ENCODE data around the gene TPT1.

The TPT1 gene

GRCh38 chr13:45332831-45333219 lies 8.2 kb downstream of the TPT1 start:
- peaks cover 22% of the 10 kb centered on the region for H3K36me3 ChIP-seq (ENCODE audit: control insufficient read depth, insufficient read depth, low read length)
- H3K9ac ChIP-seq (ENCODE audit: low read depth, low read length): no peak overlapping the region
- H3K27me3 ChIP-seq (ENCODE audit: control insufficient read depth, insufficient read depth, low read length): no peaks in the 10 kb centered on the region
- no peaks in the 10 kb centered on the region for H3K9me3 ChIP-seq (ENCODE audit: control insufficient read depth, insufficient read depth, low read length)
- H3K4me3 ChIP-seq (ENCODE audit: low read depth, low read length): no peak overlapping the region
- no peaks in the 10 kb centered on the region for H3K4me1 ChIP-seq (ENCODE audit: control insufficient read depth, insufficient read depth, low read length)

- Histone ChIP-seq H3K36me3 (ENCODE audit: control insufficient read depth, insufficient read depth, low read length) (peaks cover 16% of the 10 kb centered on the region), H3K4me3 (ENCODE audit: low read depth, low read length) (no peak overlapping the region), H3K9ac (ENCODE audit: low read depth, low read length) (no peak overlapping the region), H3K9me3 (ENCODE audit: control insufficient read depth, insufficient read depth, low read length) (no peaks in the 10 kb centered on the region), H3K27me3 (ENCODE audit: control insufficient read depth, insufficient read depth, low read length) (no peaks in the 10 kb centered on the region), H3K4me1 (ENCODE audit: control insufficient read depth, insufficient read depth, low read length) (no peaks in the 10 kb centered on the region)
These were observed 8.8 kb downstream of the TPT1 start for GRCh38 chr13:45332036-45332830.

- no peaks in the 10 kb centered on the region for H3K9me3 ChIP-seq (ENCODE audit: control insufficient read depth, insufficient read depth, low read length)
- peaks cover 12% of the 10 kb centered on the region for H3K36me3 ChIP-seq (ENCODE audit: control insufficient read depth, insufficient read depth, low read length)
- no peaks in the 10 kb centered on the region for H3K4me1 ChIP-seq (ENCODE audit: control insufficient read depth, insufficient read depth, low read length)
- no peaks in the 10 kb centered on the region for H3K27me3 ChIP-seq (ENCODE audit: control insufficient read depth, insufficient read depth, low read length)
- H3K9ac ChIP-seq (ENCODE audit: low read depth, low read length): no peak overlapping the region
- H3K4me3 ChIP-seq (ENCODE audit: low read depth, low read length): no peak overlapping the region
These were observed 9.3 kb downstream of the TPT1 start for GRCh38 chr13:45331692-45332035.

GRCh38 chr13:45331123-45331619 lies 9.8 kb downstream of the TPT1 start:
- H3K9me3 ChIP-seq (ENCODE audit: control insufficient read depth, insufficient read depth, low read length): no peaks in the 10 kb centered on the region
- no peak overlapping the region for H3K9ac ChIP-seq (ENCODE audit: low read depth, low read length)
- H3K4me1 ChIP-seq (ENCODE audit: control insufficient read depth, insufficient read depth, low read length): no peaks in the 10 kb centered on the region
- peaks cover 7% of the 10 kb centered on the region for H3K36me3 ChIP-seq (ENCODE audit: control insufficient read depth, insufficient read depth, low read length)
- no peaks in the 10 kb centered on the region for H3K27me3 ChIP-seq (ENCODE audit: control insufficient read depth, insufficient read depth, low read length)
- H3K4me3 ChIP-seq (ENCODE audit: low read depth, low read length): no peak overlapping the region

- Histone ChIP-seq H3K9ac (ENCODE audit: low read depth, low read length) (no peak overlapping the region), H3K4me3 (ENCODE audit: low read depth, low read length) (no peak overlapping the region), H3K27me3 (ENCODE audit: control insufficient read depth, insufficient read depth, low read length) (no peaks in the 10 kb centered on the region), H3K9me3 (ENCODE audit: control insufficient read depth, insufficient read depth, low read length) (no peaks in the 10 kb centered on the region), H3K4me1 (ENCODE audit: control insufficient read depth, insufficient read depth, low read length) (no peaks in the 10 kb centered on the region), H3K36me3 (ENCODE audit: control insufficient read depth, insufficient read depth, low read length) (no peaks in the 10 kb centered on the region)
These were observed 12.3 kb downstream of the TPT1 start for GRCh38 chr13:45328661-45329111.

- no peak overlapping the region for H3K4me3 ChIP-seq (ENCODE audit: low read depth, low read length)
- H3K27me3 ChIP-seq (ENCODE audit: control insufficient read depth, insufficient read depth, low read length): no peaks in the 10 kb centered on the region
- H3K9ac ChIP-seq (ENCODE audit: low read depth, low read length): no peak overlapping the region
- H3K4me1 ChIP-seq (ENCODE audit: control insufficient read depth, insufficient read depth, low read length): no peaks in the 10 kb centered on the region
- H3K36me3 ChIP-seq (ENCODE audit: control insufficient read depth, insufficient read depth, low read length): no peaks in the 10 kb centered on the region
- no peaks in the 10 kb centered on the region for H3K9me3 ChIP-seq (ENCODE audit: control insufficient read depth, insufficient read depth, low read length)
These were observed 13.6 kb downstream of the TPT1 start for GRCh38 chr13:45327253-45327955.

- Histone ChIP-seq H3K9me3 (ENCODE audit: control insufficient read depth, insufficient read depth, low read length) (no peaks in the 10 kb centered on the region), H3K4me1 (ENCODE audit: control insufficient read depth, insufficient read depth, low read length) (no peaks in the 10 kb centered on the region), H3K36me3 (ENCODE audit: control insufficient read depth, insufficient read depth, low read length) (no peaks in the 10 kb centered on the region), H3K9ac (ENCODE audit: low read depth, low read length) (no peak overlapping the region), H3K4me3 (ENCODE audit: low read depth, low read length) (no peak overlapping the region), H3K27me3 (ENCODE audit: control insufficient read depth, insufficient read depth, low read length) (no peaks in the 10 kb centered on the region)
These were observed 15.2 kb downstream of the TPT1 start for GRCh38 chr13:45325806-45326205.

GRCh38 chr13:45320876-45321629 lies 19.9 kb downstream of the TPT1 start:
- H3K4me3 ChIP-seq (ENCODE audit: low read depth, low read length): no peak overlapping the region
- no peaks in the 10 kb centered on the region for H3K36me3 ChIP-seq (ENCODE audit: control insufficient read depth, insufficient read depth, low read length)
- no peaks in the 10 kb centered on the region for H3K4me1 ChIP-seq (ENCODE audit: control insufficient read depth, insufficient read depth, low read length)
- no peaks in the 10 kb centered on the region for H3K9me3 ChIP-seq (ENCODE audit: control insufficient read depth, insufficient read depth, low read length)
- H3K27me3 ChIP-seq (ENCODE audit: control insufficient read depth, insufficient read depth, low read length): no peaks in the 10 kb centered on the region
- H3K9ac ChIP-seq (ENCODE audit: low read depth, low read length): no peak overlapping the region

GRCh38 chr13:45316996-45317395 lies 24.0 kb downstream of the TPT1 start:
- Histone ChIP-seq H3K9me3 (ENCODE audit: control insufficient read depth, insufficient read depth, low read length) (no peaks in the 10 kb centered on the region), H3K4me3 (ENCODE audit: low read depth, low read length) (no peak overlapping the region), H3K27me3 (ENCODE audit: control insufficient read depth, insufficient read depth, low read length) (no peaks in the 10 kb centered on the region), H3K36me3 (ENCODE audit: control insufficient read depth, insufficient read depth, low read length) (no peaks in the 10 kb centered on the region), H3K4me1 (ENCODE audit: control insufficient read depth, insufficient read depth, low read length) (no peaks in the 10 kb centered on the region), H3K9ac (ENCODE audit: low read depth, low read length) (no peak overlapping the region)

- Histone ChIP-seq H3K9ac (ENCODE audit: low read depth, low read length) (no peak overlapping the region), H3K4me1 (ENCODE audit: control insufficient read depth, insufficient read depth, low read length) (no peaks in the 10 kb centered on the region), H3K9me3 (ENCODE audit: control insufficient read depth, insufficient read depth, low read length) (no peaks in the 10 kb centered on the region), H3K36me3 (ENCODE audit: control insufficient read depth, insufficient read depth, low read length) (no peaks in the 10 kb centered on the region), H3K4me3 (ENCODE audit: low read depth, low read length) (no peak overlapping the region), H3K27me3 (ENCODE audit: control insufficient read depth, insufficient read depth, low read length) (no peaks in the 10 kb centered on the region)
These were observed 24.6 kb downstream of the TPT1 start for GRCh38 chr13:45316338-45316737.

GRCh38 chr13:45315520-45316167 lies 25.3 kb downstream of the TPT1 start:
- no peak overlapping the region for H3K4me3 ChIP-seq (ENCODE audit: low read depth, low read length)
- no peaks in the 10 kb centered on the region for H3K27me3 ChIP-seq (ENCODE audit: control insufficient read depth, insufficient read depth, low read length)
- H3K4me1 ChIP-seq (ENCODE audit: control insufficient read depth, insufficient read depth, low read length): peaks cover 1% of the 10 kb centered on the region
- H3K9ac ChIP-seq (ENCODE audit: low read depth, low read length): no peak overlapping the region
- H3K36me3 ChIP-seq (ENCODE audit: control insufficient read depth, insufficient read depth, low read length): no peaks in the 10 kb centered on the region
- no peaks in the 10 kb centered on the region for H3K9me3 ChIP-seq (ENCODE audit: control insufficient read depth, insufficient read depth, low read length)
